ENCODE data around the gene MICU1.
A peak's percentile ranks its signal among the peaks of the same experiment; 100 is the strongest.

GRCh38 chr10:72625608-72626443, at the start of gene MICU1:
- TF ChIP-seq EP300 (IDR thresholded peaks at IDR 0.05; ENCODE audit: borderline replicate concordance) (no peak), TCF12 (IDR thresholded peaks at IDR 0.05; ENCODE audit: low read depth) (no peak), MAX (IDR thresholded peaks at IDR 0.05) (peak; percentile 82), CEBPB (IDR thresholded peaks at IDR 0.05) (no peak), FOXM1 (IDR thresholded peaks at IDR 0.05; ENCODE audit: borderline replicate concordance, low read depth) (no peak), REST (IDR thresholded peaks at IDR 0.05; ENCODE audit: low read depth) (peak; percentile 48; the same call in 1 of the 2 replicates), TEAD4 (IDR thresholded peaks at IDR 0.05) (0 out of 2 replicates have a peak, but pooled peaks have one; percentile 13), TAF1 (IDR thresholded peaks at IDR 0.05; ENCODE audit: low read depth) (peak; percentile 85), YY1 (IDR thresholded peaks at IDR 0.05; ENCODE audit: low read depth) (peak; percentile 80), RAD21 (IDR thresholded peaks at IDR 0.05; ENCODE audit: low read depth) (no peak), EGR1 (IDR thresholded peaks at IDR 0.05) (peak; percentile 98), NFIC (IDR thresholded peaks at IDR 0.05) (no peak), ZBTB7A (IDR thresholded peaks at IDR 0.05; ENCODE audit: low read depth) (no peak), USF1 (IDR thresholded peaks at IDR 0.05) (peak; percentile 98)

All from Ishikawa (cell line).